CD4-positive, alpha-beta T cell (primary cell): ENCODE results near the gene DKK3. TPM values are rescaled to one million over a fixed set of nuclear protein-coding genes. Genes with fewer than 3 reads are reported as not detected.
A peak's percentile ranks its signal among the peaks of the same experiment; 100 is the strongest.

Source experiments
- ATAC-seq: fragments of 200-7000 bp; cut with Tn5 transposase; one replicate; pipeline ENCODE4 v1.10.0; 2022; ENCODE audit warnings: mild to moderate bottlenecking; ENCODE audit not compliant: poor library complexity
- CTCF ChIA-PET: fragments of 350-600 bp; sonication (Branson Sonifier 250); formaldehyde crosslinking; loops from one replicate; lab custom pipeline; 2021; ENCODE audit warnings: antibody characterized with exemption, inconsistent platforms; lab: Charles Lee
- POLR2A ChIA-PET: fragments of 350-600 bp; sonication (Branson Sonifier 250); formaldehyde crosslinking; loops from one replicate; lab custom pipeline; 2021; ENCODE audit warnings: antibody characterized with exemption, inconsistent platforms; lab: Charles Lee
- DNase-seq, 14 experiments: peaks; one replicate each; pipeline ENCODE4 v3.0.0-alpha.2; 2013 to 2020; ENCODE audit warnings: mixed read lengths in 2 of 14
- H3K27ac ChIP-seq, 2 donors: one replicate each; pipeline versions ENCODE4 v1.5.1 to v1.7.0; 2013; ENCODE audit warnings: low read length in 2 of 2, low read depth in 1 of 2, mild to moderate bottlenecking in 1 of 2
- H3K27me3 ChIP-seq, 2 experiments: 1 replicate in 1 of 2; 2 replicates in 1 of 2; pipeline versions ENCODE4 v1.6.1 to v1.7.0; 2013; ENCODE audit warnings: low read length in 2 of 2, control low read depth in 1 of 2, mild to moderate bottlenecking in 1 of 2, moderate library complexity in 1 of 2; ENCODE audit not compliant: insufficient read depth in 2 of 2, control insufficient read depth in 1 of 2
- H3K36me3 ChIP-seq: one replicate; pipeline ENCODE4 v1.6.1; 2013; ENCODE audit warnings: low read length, control low read depth; ENCODE audit not compliant: insufficient read depth
- H3K4me1 ChIP-seq: one replicate; pipeline ENCODE4 v1.6.1; 2013; ENCODE audit warnings: low read length, control low read depth; ENCODE audit not compliant: insufficient read depth
- H3K4me3 ChIP-seq: one replicate; pipeline ENCODE4 v1.5.1; 2013; ENCODE audit warnings: mild to moderate bottlenecking, low read length, moderate library complexity
- H3K9me3 ChIP-seq, 2 experiments: 1 replicate in 1 of 2; 2 replicates in 1 of 2; pipeline versions ENCODE4 v1.6.1 to v1.7.0; 2013; ENCODE audit warnings: low read length in 2 of 2, mild to moderate bottlenecking in 2 of 2, control low read depth in 1 of 2, moderate library complexity in 1 of 2; ENCODE audit not compliant: control insufficient read depth in 1 of 2, insufficient read depth in 1 of 2
- H3K27ac Mint-ChIP-seq: one replicate; pipeline ENCODE4 v1.8.0; 2020; ENCODE audit warnings: mixed read lengths
- H3K27me3 Mint-ChIP-seq: one replicate; pipeline ENCODE4 v1.8.0; 2021; ENCODE audit warnings: mixed read lengths
- H3K36me3 Mint-ChIP-seq: one replicate; pipeline ENCODE4 v1.8.0; 2021; ENCODE audit warnings: low read depth, mixed read lengths
- H3K4me1 Mint-ChIP-seq: one replicate; pipeline ENCODE4 v1.8.0; 2021; ENCODE audit warnings: low read depth, mixed read lengths
- H3K4me3 Mint-ChIP-seq: one replicate; pipeline ENCODE4 v1.8.0; 2020; ENCODE audit warnings: mild to moderate bottlenecking, mixed read lengths
- H3K9me3 Mint-ChIP-seq: one replicate; pipeline ENCODE4 v1.8.0; 2020; ENCODE audit warnings: mixed read lengths
- CTCF ChIP-seq: fragments of 200-600 bp; IDR thresholded peaks from one replicate; pipeline ENCODE4 v1.8.0; 2022; ENCODE audit warnings: antibody characterized with exemption, mild to moderate bottlenecking
- intact Hi-C, 2 experiments: fragments of 100-400 bp; cut with DNase I in 1 of 2; cut with micrococcal nuclease in 1 of 2; formaldehyde crosslinking; loops; one replicate each; pipeline versions ENCODE4 v1.15.1 to v1.9.0; 2023 to 2025; cut with DNase I, micrococcal nuclease
- total RNA-seq, 174 experiments: library from RNA in 2 of 174; stranded (reverse) in 2 of 174; gene quantifications; one replicate each; pipeline ENCODE4 v1.2.3 and lab custom pipeline; 2021 to 2026

Gene DKK3
- total RNA-seq, 2 experiments from 2014 or later = 0.61 to 0.71 TPM

DNA sequence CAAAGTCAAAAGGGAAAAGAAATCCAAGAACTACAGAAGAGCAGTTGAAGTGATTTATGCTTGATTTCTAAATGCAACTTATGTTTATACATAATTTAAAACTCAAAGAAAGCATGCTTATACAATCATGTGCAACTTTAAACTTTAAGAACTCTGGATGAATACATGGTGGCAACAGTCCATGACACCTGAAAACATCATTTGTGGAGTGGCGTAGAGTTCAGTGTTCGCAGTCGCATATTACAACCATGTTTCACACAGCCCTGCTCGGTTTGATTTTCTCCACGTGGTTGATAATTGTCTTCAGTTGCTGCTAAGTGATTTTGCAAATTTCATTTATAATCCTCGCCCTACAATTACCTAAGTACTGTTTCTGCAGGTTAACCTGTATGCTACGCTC is 45.4 kb downstream of the DKK3 start:
- DNase-seq (no peak), ATAC-seq (no peak)
- Mint-ChIP-seq H3K4me1 (peaks cover 49% of the 10 kb centered on the region), H3K4me3 (no peak overlapping the region), H3K27me3 (no peaks in the 10 kb centered on the region), H3K27ac (no peak overlapping the region), H3K9me3 (no peaks in the 10 kb centered on the region), H3K36me3 (peaks cover 6% of the 10 kb centered on the region)
- ChIA-PET CTCF (no interaction called here), POLR2A (no interaction called here)
- Histone ChIP-seq H3K36me3 (no peaks in the 10 kb centered on the region), H3K27me3 (no peaks in the 10 kb centered on the region), H3K9me3 (no peaks in the 10 kb centered on the region), H3K4me3 (no peak overlapping the region), H3K4me1 (peaks cover 37% of the 10 kb centered on the region), H3K27ac (no peak overlapping the region)
- intact Hi-C loops = no loop called here
- TF ChIP-seq CTCF = no peak

GRCh38 chr11:11961399-11962028 is 46.9 kb downstream of the DKK3 start:
- Mint-ChIP-seq H3K4me1 (peaks cover 46% of the 10 kb centered on the region), H3K36me3 (peaks cover 19% of the 10 kb centered on the region), H3K27ac (peak overlapping the region; percentile 24), H3K9me3 (no peaks in the 10 kb centered on the region), H3K27me3 (no peaks in the 10 kb centered on the region), H3K4me3 (no peak overlapping the region)
- Histone ChIP-seq H3K4me3 (no peak overlapping the region), H3K27ac (peak overlapping the region in 1 of 2 donors; percentile 7), H3K9me3 (no peaks in the 10 kb centered on the region), H3K27me3 (no peaks in the 10 kb centered on the region), H3K4me1 (peaks cover 29% of the 10 kb centered on the region), H3K36me3 (peaks cover 9% of the 10 kb centered on the region)
- CTCF ChIA-PET = no interaction called here
- POLR2A ChIA-PET = interaction anchor here (0.5 kb wide), 1 partner anchor 1153 kb away, joined by 3 read pairs; the partner anchor contains the start of gene EIF4G2
- DNase-seq = no peak
- TF ChIP-seq CTCF = no peak
- no peak for ATAC-seq
- intact Hi-C loops = no loop called here

DNA sequence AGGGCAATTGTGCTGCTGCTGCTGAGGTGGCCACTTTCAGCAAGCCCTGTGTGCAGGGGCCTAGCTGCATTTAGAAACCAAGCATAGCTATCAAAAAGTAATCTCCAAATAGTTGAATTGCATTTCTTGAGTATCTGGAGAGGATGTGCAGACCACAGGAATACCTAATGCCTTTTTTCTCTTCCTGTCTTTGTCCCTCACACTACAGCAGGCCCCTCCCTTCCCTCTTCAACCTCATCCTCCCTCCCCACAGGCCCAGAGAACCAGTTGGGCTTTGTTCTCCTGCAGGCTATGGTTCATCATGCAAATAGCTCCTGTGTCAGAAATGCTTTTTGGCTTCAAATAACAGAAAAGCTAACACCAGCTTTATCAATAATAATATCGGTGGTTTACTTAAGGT is 47.7 kb downstream of the DKK3 start:
- no peaks in the 10 kb centered on the region for H3K9me3 ChIP-seq
- Mint-ChIP-seq H3K27me3 (no peaks in the 10 kb centered on the region), H3K4me3 (peak overlapping the region; percentile 3), H3K36me3 (peaks cover 27% of the 10 kb centered on the region), H3K4me1 (peaks cover 46% of the 10 kb centered on the region), H3K27ac (peak overlapping the region; percentile 28), H3K9me3 (no peaks in the 10 kb centered on the region)
- peak in 7 of 14 experiments; percentile 9 to 77 (median 44) for DNase-seq
- ChIA-PET CTCF (no interaction called here), POLR2A (interaction anchor here (0.6 kb wide), 1 partner anchor 96 kb away, joined by 3 read pairs; no protein-coding TSS in a partner anchor)
- intact Hi-C loops = no loop called here
- ATAC-seq = peak; percentile 95
- H3K4me3 ChIP-seq = no peak overlapping the region
- H3K27me3 ChIP-seq = no peaks in the 10 kb centered on the region
- H3K4me1 ChIP-seq = peaks cover 29% of the 10 kb centered on the region
- H3K36me3 ChIP-seq = peaks cover 17% of the 10 kb centered on the region
- peak overlapping the region in 1 of 2 donors; percentile 10 for H3K27ac ChIP-seq
- TF ChIP-seq CTCF = no peak
